Progenitor cell of endocrine pancreas (in vitro differentiated cells): Measurements from ENCODE around the gene NAV2. TPM values are rescaled to one million over a fixed set of nuclear protein-coding genes. Genes with fewer than 3 reads are reported as not detected.

Experiments used
- DNase-seq: peaks from one replicate; pipeline ENCODE4 v3.0.0; 2021; ENCODE audit warnings: low spot score; ENCODE audit not compliant: unreplicated experiment
- H3K27ac Mint-ChIP-seq: 2 replicates; pipeline ENCODE4 v1.8.0; 2021; ENCODE audit warnings: mild to moderate bottlenecking, moderate library complexity, mixed read lengths
- H3K27me3 Mint-ChIP-seq: 2 replicates; pipeline ENCODE4 v1.8.0; 2021; ENCODE audit warnings: mixed read lengths
- H3K36me3 Mint-ChIP-seq: 2 replicates; pipeline ENCODE4 v1.8.0; 2022; ENCODE audit warnings: mixed read lengths; ENCODE audit not compliant: insufficient read depth
- H3K4me1 Mint-ChIP-seq: 2 replicates; pipeline ENCODE4 v1.8.0; 2021; ENCODE audit warnings: low read depth, mixed read lengths
- H3K4me3 Mint-ChIP-seq: 2 replicates; pipeline ENCODE4 v1.8.0; 2021; ENCODE audit warnings: low read depth, mild to moderate bottlenecking, moderate library complexity, mixed read lengths
- H3K9me3 Mint-ChIP-seq: 2 replicates; pipeline ENCODE4 v1.8.0; 2021; ENCODE audit warnings: low read depth, mixed read lengths
- total RNA-seq: library from RNA; stranded (reverse); gene quantifications from 2 replicates; pipeline ENCODE4 v1.2.1, GENCODE V29; 2021
- TF ChIP-seq, protein P1 (sequence below): fragments of 200-600 bp; sonication (generic); IDR thresholded peaks from one replicate; pipeline ENCODE4 v1.5.0; 2021; ENCODE audit warnings: antibody characterized with exemption, mild to moderate bottlenecking; ENCODE audit not compliant: unreplicated experiment

The NAV2 gene
- total RNA-seq, 1 donor from 2014 or later, result 88.3 TPM

GRCh38 chr11:19876750-19877149 is 164.1 kb downstream of the NAV2 start:
- no peak for DNase-seq
- no peaks in the 10 kb centered on the region for H3K27me3 Mint-ChIP-seq
- H3K4me3 Mint-ChIP-seq, result no peak overlapping the region
- no peaks in the 10 kb centered on the region for H3K9me3 Mint-ChIP-seq
- TF ChIP-seq, protein P1, sequence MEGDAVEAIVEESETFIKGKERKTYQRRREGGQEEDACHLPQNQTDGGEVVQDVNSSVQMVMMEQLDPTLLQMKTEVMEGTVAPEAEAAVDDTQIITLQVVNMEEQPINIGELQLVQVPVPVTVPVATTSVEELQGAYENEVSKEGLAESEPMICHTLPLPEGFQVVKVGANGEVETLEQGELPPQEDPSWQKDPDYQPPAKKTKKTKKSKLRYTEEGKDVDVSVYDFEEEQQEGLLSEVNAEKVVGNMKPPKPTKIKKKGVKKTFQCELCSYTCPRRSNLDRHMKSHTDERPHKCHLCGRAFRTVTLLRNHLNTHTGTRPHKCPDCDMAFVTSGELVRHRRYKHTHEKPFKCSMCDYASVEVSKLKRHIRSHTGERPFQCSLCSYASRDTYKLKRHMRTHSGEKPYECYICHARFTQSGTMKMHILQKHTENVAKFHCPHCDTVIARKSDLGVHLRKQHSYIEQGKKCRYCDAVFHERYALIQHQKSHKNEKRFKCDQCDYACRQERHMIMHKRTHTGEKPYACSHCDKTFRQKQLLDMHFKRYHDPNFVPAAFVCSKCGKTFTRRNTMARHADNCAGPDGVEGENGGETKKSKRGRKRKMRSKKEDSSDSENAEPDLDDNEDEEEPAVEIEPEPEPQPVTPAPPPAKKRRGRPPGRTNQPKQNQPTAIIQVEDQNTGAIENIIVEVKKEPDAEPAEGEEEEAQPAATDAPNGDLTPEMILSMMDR, result no peak
- no peak overlapping the region for H3K27ac Mint-ChIP-seq
- H3K36me3 Mint-ChIP-seq, result peaks cover 3% of the 10 kb centered on the region
- H3K4me1 Mint-ChIP-seq, result no peaks in the 10 kb centered on the region

- Mint-ChIP-seq H3K27ac (no peak overlapping the region), H3K4me1 (no peaks in the 10 kb centered on the region), H3K9me3 (no peaks in the 10 kb centered on the region), H3K4me3 (no peak overlapping the region), H3K36me3 (peaks cover 3% of the 10 kb centered on the region), H3K27me3 (no peaks in the 10 kb centered on the region)
- TF ChIP-seq, protein P1, result no peak
- DNase-seq, result no peak
Observed at GRCh38 chr11:19878520-19878919, 165.9 kb downstream of the NAV2 start.

DNA sequence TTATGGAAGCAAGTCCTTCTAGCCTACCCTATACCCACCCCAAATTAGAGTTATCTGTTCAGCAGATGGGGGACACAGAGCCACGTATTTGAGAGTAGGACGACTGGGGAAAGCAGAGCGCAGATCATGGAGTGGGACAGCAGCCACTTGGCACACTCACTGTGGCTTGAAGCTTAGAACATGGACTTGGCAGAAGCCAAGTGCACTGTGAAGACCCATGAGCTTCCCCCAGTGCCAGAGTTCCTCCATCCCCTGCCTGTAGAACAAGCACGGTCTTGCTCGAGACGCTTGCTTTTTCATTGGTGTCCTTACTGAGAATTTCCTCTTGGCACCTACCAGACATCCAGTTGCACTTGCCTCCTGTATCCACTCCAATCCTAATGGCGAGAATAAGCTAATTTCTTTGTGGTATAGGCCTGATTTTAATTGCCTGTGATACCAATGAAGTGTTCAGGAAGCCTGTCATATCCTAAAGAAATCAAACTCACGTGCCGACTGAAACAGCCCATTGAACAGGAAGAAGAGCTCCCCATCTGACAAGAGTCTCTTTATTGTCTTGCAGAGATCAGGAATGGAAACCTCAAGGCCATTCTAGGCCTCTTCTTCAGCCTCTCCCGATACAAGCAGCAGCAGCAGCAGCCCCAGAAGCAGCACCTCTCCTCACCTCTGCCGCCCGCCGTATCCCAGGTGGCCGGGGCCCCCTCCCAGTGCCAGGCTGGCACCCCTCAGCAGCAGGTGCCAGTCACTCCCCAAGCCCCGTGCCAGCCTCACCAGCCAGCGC is 166.9 kb downstream of the NAV2 start:
- Mint-ChIP-seq H3K36me3 (peaks cover 5% of the 10 kb centered on the region), H3K4me1 (no peaks in the 10 kb centered on the region), H3K27me3 (no peaks in the 10 kb centered on the region), H3K27ac (no peak overlapping the region), H3K9me3 (no peaks in the 10 kb centered on the region), H3K4me3 (no peak overlapping the region)
- TF ChIP-seq, protein P1, result no peak
- no peak for DNase-seq

- no peak for DNase-seq
- Mint-ChIP-seq H3K27ac (no peak overlapping the region), H3K4me3 (no peak overlapping the region), H3K36me3 (peaks cover 5% of the 10 kb centered on the region), H3K27me3 (no peaks in the 10 kb centered on the region), H3K4me1 (no peaks in the 10 kb centered on the region), H3K9me3 (no peaks in the 10 kb centered on the region)
- TF ChIP-seq, protein P1, result no peak
Observed at GRCh38 chr11:19880088-19880345, 167.4 kb downstream of the NAV2 start.

GRCh38 chr11:19881177-19881576 is 168.5 kb downstream of the NAV2 start:
- H3K4me3 Mint-ChIP-seq, result no peak overlapping the region
- no peaks in the 10 kb centered on the region for H3K9me3 Mint-ChIP-seq
- H3K27ac Mint-ChIP-seq, result no peak overlapping the region
- no peak for DNase-seq
- H3K36me3 Mint-ChIP-seq, result peaks cover 5% of the 10 kb centered on the region
- H3K27me3 Mint-ChIP-seq, result no peaks in the 10 kb centered on the region
- no peaks in the 10 kb centered on the region for H3K4me1 Mint-ChIP-seq
- TF ChIP-seq, protein P1, result no peak
